HG03558 (cell line): ENCODE results near the gene FAM181B.
"Not testable (repeated sequence)": the region's sequence is repeated elsewhere in the genome, so short reads cannot be mapped to it uniquely, and the experiment has no call there.

ENCODE experiments used
- ATAC-seq: cut with Tn5 transposase; IDR thresholded peaks from one replicate; pipeline ENCODE4 v1.9.1; 2021; ENCODE audit warnings: moderate number of reproducible peaks; ENCODE audit not compliant: unreplicated experiment; ENCODE audit errors: extremely low read depth

The FAM181B gene

GRCh38 chr11:82689347-82689746, 44.3 kb downstream of the FAM181B start:
- not testable (repeated sequence) for ATAC-seq

DNA sequence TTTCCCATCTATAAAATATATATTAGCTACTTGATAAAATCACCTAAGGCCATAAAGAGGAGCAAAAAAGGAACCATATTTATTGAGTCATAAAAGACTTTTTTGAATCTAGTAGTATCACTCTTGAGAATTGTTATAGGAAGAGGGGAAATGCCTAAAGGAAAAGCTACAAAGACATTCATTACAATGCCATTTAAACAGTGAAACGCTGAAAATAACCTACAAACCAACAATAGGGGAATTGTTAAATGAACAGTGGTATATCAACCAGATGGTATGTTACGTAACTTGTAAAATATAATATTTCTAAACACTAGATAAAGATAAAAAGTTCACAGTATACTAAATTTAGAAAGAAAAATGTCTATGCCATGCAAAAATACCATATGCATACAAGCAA, 47.5 kb downstream of the FAM181B start:
- ATAC-seq: no peak

DNA sequence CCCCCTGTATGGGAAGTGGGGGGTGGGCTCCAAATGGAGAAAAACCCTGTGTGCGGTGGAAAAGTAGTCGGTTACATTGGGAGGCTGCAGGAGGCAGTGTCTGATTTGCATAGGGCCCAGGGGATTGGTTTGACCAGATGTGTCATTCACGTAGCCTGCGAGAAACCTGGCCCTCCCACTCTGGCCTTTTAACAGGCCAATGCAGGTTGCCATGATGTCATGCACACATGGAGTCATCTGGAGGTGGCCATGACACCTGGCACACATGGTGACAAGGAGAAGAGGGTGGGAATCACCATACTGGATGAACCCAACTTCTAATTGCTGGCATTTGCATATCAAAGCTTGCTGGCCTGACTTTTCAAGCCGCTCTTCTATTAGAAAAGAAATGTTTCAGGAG, 50.6 kb downstream of the FAM181B start:
- no peak for ATAC-seq

DNA sequence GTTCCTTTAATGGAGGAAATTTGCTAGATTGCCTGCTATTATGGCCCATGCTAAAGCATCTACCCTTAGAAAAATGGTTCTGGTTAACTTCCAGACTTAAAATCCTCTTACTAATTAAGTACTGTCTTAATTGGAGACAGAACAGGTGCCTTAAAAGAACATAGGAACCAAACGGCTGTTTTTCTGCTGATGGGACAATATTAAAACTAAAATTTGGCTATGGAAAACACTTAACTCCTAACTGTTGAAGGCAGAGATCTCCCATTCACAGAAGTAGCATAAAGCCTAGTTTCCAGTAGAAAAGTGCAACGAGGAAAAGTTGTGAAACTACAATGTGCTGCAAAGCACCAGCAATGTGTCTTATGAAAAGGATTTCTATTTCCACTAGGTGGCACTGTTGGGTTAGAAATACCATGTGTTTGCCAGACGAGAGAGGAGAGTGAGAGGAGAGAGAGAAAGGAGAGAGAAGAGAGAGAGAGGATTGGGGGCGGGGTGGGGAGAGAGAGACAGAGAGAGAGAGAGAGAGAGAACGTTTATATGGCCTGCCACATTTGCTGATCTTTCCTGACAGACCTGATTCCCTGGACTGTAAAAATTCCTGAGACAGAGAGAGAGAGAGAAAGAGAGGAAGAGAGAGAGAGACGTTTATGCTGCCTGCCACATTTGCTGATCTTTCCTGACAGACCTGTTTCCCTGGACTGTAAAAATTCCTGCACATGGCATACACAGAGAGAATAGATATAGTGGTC, 51.5 kb downstream of the FAM181B start:
- no peak for ATAC-seq

DNA sequence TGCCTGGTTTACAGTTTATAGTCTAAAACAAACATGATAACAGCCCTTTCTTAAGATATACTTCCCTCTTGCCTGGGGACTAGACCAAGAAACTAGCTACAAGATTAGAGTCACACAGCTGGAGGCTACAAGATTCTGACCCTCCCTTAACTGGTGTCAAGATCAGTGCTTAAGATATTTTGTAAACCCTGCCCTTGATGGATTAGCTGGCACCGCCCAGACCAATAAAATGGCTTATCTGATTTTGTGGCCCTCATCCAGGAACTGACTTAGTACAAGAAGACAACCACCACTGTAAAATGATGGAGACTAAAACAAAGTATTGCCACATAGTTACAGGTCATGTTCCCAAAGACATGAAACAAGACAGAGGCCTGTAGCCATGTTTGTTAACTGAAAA, 53.4 kb downstream of the FAM181B start:
- ATAC-seq: no peak
